ENCODE measurements around the gene ADCY10. TPM values are rescaled to one million over a fixed set of nuclear protein-coding genes. Genes with fewer than 3 reads are reported as not detected.

ADCY10 gene
- total RNA-seq, 4 donors from 2014 or later: 0.22 to 0.57 (median 0.41) TPM

DNA sequence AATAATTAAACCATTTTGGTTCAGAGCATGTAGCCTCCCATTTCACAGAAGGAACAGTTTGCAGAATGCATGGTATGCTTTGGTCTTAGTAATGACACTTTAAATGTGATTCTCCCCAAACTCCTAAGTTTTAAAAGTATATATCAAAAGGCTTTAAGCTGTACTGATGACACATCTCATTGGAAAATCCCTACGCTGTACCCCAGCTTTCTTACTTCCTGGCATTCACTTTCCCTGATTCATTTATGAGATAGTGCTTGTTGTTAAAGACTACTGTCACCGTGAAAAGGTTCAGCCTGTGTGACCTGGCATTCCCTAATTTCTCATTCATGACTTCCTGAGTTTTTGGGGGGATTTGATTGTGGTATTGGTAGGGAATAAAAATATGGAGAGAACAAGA, 138.8 kb downstream of the ADCY10 start:
- TF ChIP-seq, protein P1, sequence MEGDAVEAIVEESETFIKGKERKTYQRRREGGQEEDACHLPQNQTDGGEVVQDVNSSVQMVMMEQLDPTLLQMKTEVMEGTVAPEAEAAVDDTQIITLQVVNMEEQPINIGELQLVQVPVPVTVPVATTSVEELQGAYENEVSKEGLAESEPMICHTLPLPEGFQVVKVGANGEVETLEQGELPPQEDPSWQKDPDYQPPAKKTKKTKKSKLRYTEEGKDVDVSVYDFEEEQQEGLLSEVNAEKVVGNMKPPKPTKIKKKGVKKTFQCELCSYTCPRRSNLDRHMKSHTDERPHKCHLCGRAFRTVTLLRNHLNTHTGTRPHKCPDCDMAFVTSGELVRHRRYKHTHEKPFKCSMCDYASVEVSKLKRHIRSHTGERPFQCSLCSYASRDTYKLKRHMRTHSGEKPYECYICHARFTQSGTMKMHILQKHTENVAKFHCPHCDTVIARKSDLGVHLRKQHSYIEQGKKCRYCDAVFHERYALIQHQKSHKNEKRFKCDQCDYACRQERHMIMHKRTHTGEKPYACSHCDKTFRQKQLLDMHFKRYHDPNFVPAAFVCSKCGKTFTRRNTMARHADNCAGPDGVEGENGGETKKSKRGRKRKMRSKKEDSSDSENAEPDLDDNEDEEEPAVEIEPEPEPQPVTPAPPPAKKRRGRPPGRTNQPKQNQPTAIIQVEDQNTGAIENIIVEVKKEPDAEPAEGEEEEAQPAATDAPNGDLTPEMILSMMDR (IDR thresholded peaks at IDR 0.05; ENCODE audit: low read depth): no peak

GRCh38 chr1:167774710-167775109, 139.2 kb downstream of the ADCY10 start:
- TF ChIP-seq, protein P1 (IDR thresholded peaks at IDR 0.05; ENCODE audit: low read depth): no peak

GRCh38 chr1:167773516-167773915, 140.4 kb downstream of the ADCY10 start:
- TF ChIP-seq, protein P1 (IDR thresholded peaks at IDR 0.05; ENCODE audit: low read depth): no peak

- TF ChIP-seq, protein P1 (IDR thresholded peaks at IDR 0.05; ENCODE audit: low read depth): no peak
These were observed 141.5 kb downstream of the ADCY10 start for GRCh38 chr1:167772436-167772835.

- TF ChIP-seq, protein P1 (IDR thresholded peaks at IDR 0.05; ENCODE audit: low read depth): no peak
These were observed 143.8 kb downstream of the ADCY10 start for GRCh38 chr1:167770127-167770526.

DNA sequence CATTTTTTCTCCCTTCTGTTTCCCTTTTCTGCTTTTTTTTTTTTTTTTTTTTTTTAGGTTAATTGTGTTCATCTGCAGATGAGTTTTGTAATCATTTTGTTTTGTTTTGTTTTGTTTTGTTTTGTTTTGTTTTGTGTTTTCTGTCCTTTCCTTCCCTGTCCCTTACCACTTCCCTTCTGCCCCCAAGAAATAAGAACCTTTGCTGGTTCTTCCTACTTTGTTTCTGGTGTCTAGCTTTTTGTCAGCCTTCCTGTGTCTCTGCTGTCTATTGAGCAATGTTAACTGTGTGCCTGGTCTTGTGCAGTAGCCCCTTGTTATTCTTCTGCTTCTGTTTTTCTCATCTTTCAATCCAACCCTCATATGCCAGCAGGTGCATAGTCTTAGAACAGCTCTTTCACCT, 146.2 kb downstream of the ADCY10 start:
- TF ChIP-seq, protein P1 (IDR thresholded peaks at IDR 0.05; ENCODE audit: low read depth): no peak

DNA sequence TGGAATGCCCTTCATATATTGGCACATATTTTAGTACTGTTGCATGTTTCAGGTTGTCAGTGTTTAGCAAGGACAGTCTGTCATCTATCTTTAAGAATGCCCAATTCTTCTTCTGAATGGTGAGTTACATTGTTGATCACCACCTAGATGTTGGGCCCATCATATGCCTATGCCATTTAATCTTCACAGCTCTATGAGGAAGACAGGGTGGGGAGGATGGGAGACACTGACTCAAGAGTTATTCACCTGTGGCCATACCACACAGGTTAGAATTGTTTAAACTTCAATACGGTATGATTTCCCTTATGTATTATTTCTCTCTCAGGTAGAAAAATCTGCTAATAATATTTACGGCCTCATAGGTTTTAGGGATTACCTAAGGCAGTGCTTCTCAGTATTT, 147.4 kb downstream of the ADCY10 start:
- TF ChIP-seq, protein P1 (IDR thresholded peaks at IDR 0.05; ENCODE audit: low read depth): no peak
